Measurements from ENCODE around the gene RBL1. TPM values are rescaled to one million over a fixed set of nuclear protein-coding genes. Genes with fewer than 3 reads are reported as not detected.
"Not testable (repeated sequence)": the region's sequence is repeated elsewhere in the genome, so short reads cannot be mapped to it uniquely, and the experiment has no call there.

Gene RBL1
- total RNA-seq, 1 experiment from 2014 or later = 35.9 TPM

- no TSS peak for BruUV-seq (replicated peaks)
- peaks cover 12% of the 10 kb centered on the region for H3K9me3 Mint-ChIP-seq (ENCODE audit: unreplicated experiment)
- intact Hi-C loops (cut with micrococcal nuclease; ENCODE audit: unreplicated experiment) = no loop called here
- TF ChIP-seq, protein P1, sequence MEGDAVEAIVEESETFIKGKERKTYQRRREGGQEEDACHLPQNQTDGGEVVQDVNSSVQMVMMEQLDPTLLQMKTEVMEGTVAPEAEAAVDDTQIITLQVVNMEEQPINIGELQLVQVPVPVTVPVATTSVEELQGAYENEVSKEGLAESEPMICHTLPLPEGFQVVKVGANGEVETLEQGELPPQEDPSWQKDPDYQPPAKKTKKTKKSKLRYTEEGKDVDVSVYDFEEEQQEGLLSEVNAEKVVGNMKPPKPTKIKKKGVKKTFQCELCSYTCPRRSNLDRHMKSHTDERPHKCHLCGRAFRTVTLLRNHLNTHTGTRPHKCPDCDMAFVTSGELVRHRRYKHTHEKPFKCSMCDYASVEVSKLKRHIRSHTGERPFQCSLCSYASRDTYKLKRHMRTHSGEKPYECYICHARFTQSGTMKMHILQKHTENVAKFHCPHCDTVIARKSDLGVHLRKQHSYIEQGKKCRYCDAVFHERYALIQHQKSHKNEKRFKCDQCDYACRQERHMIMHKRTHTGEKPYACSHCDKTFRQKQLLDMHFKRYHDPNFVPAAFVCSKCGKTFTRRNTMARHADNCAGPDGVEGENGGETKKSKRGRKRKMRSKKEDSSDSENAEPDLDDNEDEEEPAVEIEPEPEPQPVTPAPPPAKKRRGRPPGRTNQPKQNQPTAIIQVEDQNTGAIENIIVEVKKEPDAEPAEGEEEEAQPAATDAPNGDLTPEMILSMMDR (IDR thresholded peaks at IDR 0.05; ENCODE audit: insufficient read depth in 1 of 2, low read depth in 1 of 2, low read length in 1 of 2, severe bottlenecking in 1 of 2, unreplicated experiment in 1 of 2) = no peak
- Histone ChIP-seq H3K4me3 (ENCODE audit: low read depth, low read length) (no peak overlapping the region), H3K36me3 (ENCODE audit: control insufficient read depth, insufficient read depth, low read length) (peaks cover 5% of the 10 kb centered on the region), H3K4me1 (no peaks in the 10 kb centered on the region), H3K27me3 (replicated peaks; ENCODE audit: control insufficient read depth, insufficient read depth, low read length) (no peaks in the 10 kb centered on the region), H3K9me3 (peaks cover 2% of the 10 kb centered on the region)
- H3K4me3 Mint-ChIP-seq (ENCODE audit: unreplicated experiment) = no peak overlapping the region
- POLR2A ChIA-PET = no interaction called here
- CTCF ChIA-PET = no interaction called here
- no peaks in the 10 kb centered on the region for H3K27me3 Mint-ChIP-seq (ENCODE audit: insufficient read depth, unreplicated experiment)
- no peak for DNase-seq
- H3K27ac Mint-ChIP-seq (ENCODE audit: unreplicated experiment) = no peak overlapping the region
- peaks cover 85% of the 10 kb centered on the region for H3K36me3 Mint-ChIP-seq (ENCODE audit: insufficient read depth, unreplicated experiment)
- H3K4me1 Mint-ChIP-seq (ENCODE audit: low read depth, unreplicated experiment) = no peaks in the 10 kb centered on the region
These were observed 52.5 kb downstream of the RBL1 start for GRCh38 chr20:37042986-37043972.

GRCh38 chr20:37039366-37039765 is 56.4 kb downstream of the RBL1 start:
- H3K9me3 ChIP-seq; H3K4me3 Mint-ChIP-seq (ENCODE audit: unreplicated experiment); intact Hi-C loops (cut with micrococcal nuclease; ENCODE audit: unreplicated experiment); H3K4me1 ChIP-seq; H3K36me3 ChIP-seq (ENCODE audit: control insufficient read depth, insufficient read depth, low read length); H3K27me3 Mint-ChIP-seq (ENCODE audit: insufficient read depth, unreplicated experiment); H3K4me1 Mint-ChIP-seq (ENCODE audit: low read depth, unreplicated experiment); H3K4me3 ChIP-seq (ENCODE audit: low read depth, low read length); BruUV-seq (replicated peaks); DNase-seq; H3K27ac Mint-ChIP-seq (ENCODE audit: unreplicated experiment); H3K27me3 ChIP-seq (replicated peaks; ENCODE audit: control insufficient read depth, insufficient read depth, low read length); POLR2A ChIA-PET: not testable (repeated sequence)
- CTCF ChIA-PET = interaction anchor here (0.5 kb wide), 1 partner anchor 82 kb away, joined by 3 read pairs; no protein-coding TSS in a partner anchor
- H3K9me3 Mint-ChIP-seq (ENCODE audit: unreplicated experiment) = peaks cover 12% of the 10 kb centered on the region
- peaks cover 84% of the 10 kb centered on the region for H3K36me3 Mint-ChIP-seq (ENCODE audit: insufficient read depth, unreplicated experiment)

DNA sequence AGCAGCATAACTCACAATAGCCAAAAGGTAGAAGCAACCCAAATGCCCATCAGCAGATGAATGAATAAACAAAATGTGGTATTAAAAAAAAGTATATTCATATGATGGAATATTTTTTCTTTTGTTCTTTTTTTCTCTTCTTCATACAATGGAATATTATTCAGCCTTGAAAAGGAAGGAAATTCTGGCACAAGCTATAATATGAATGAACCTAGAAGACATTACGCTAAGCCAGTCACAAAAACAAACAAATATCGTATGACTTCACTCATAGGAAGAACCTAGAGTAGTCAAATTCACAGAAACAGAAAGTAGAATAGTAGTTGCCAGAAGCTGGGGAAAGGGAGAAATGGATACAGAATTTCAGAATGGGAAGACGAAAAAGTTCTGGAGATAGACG is 63.7 kb downstream of the RBL1 start:
- Histone ChIP-seq H3K9me3 (peaks cover 9% of the 10 kb centered on the region; the same call in 1 of the 2 replicates), H3K4me3 (ENCODE audit: low read depth, low read length) (no peak overlapping the region), H3K27me3 (replicated peaks; ENCODE audit: control insufficient read depth, insufficient read depth, low read length) (no peaks in the 10 kb centered on the region), H3K36me3 (ENCODE audit: control insufficient read depth, insufficient read depth, low read length) (no peaks in the 10 kb centered on the region), H3K4me1 (no peaks in the 10 kb centered on the region)
- ChIA-PET POLR2A (interaction anchor here (0.6 kb wide), 1 partner anchor 138 kb away, joined by 3 read pairs; no protein-coding TSS in a partner anchor), CTCF (no interaction called here)
- DNase-seq = no peak
- H3K4me1 Mint-ChIP-seq (ENCODE audit: low read depth, unreplicated experiment) = no peaks in the 10 kb centered on the region
- intact Hi-C loops (cut with micrococcal nuclease; ENCODE audit: unreplicated experiment) = no loop called here
- H3K36me3 Mint-ChIP-seq (ENCODE audit: insufficient read depth, unreplicated experiment) = peaks cover 79% of the 10 kb centered on the region
- H3K27me3 Mint-ChIP-seq (ENCODE audit: insufficient read depth, unreplicated experiment) = no peaks in the 10 kb centered on the region
- H3K4me3 Mint-ChIP-seq (ENCODE audit: unreplicated experiment) = no peak overlapping the region
- BruUV-seq (replicated peaks) = no TSS peak
- H3K9me3 Mint-ChIP-seq (ENCODE audit: unreplicated experiment) = peaks cover 9% of the 10 kb centered on the region
- TF ChIP-seq, protein P1 (IDR thresholded peaks at IDR 0.05; ENCODE audit: insufficient read depth in 1 of 2, low read depth in 1 of 2, low read length in 1 of 2, severe bottlenecking in 1 of 2, unreplicated experiment in 1 of 2) = no peak
- H3K27ac Mint-ChIP-seq (ENCODE audit: unreplicated experiment) = no peak overlapping the region
